HG03039 (cell line): ENCODE measurements around the gene SOBP.

Source experiments
- ATAC-seq: cut with Tn5 transposase; IDR thresholded peaks from one replicate; pipeline ENCODE4 v1.9.1; 2021; ENCODE audit warnings: mild to moderate bottlenecking, moderate library complexity; ENCODE audit not compliant: unreplicated experiment

Gene SOBP

GRCh38 chr6:107708435-107708834 lies 218.5 kb downstream of the SOBP start:
- no peak for ATAC-seq

GRCh38 chr6:107709341-107709740 lies 219.4 kb downstream of the SOBP start:
- ATAC-seq: no peak
